ENCODE data around the gene LRRC23.

DNA sequence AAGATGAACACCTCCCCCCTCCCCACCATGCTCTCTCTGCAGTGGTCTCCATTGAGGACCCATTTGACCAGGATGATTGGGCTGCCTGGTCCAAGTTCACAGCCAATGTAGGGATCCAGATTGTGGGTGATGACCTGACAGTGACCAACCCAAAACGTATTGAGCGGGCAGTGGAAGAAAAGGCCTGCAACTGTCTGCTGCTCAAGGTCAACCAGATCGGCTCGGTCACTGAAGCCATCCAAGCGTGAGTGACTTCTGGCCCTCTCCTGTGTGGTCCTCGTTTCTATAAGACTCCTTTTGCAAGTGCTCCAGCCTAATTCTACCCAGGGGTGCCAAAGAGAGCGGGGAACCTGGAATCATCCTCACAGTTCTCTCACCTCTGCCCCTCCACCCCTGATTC lies 16.9 kb downstream of the LRRC23 start:
- TF ChIP-seq, protein P1, sequence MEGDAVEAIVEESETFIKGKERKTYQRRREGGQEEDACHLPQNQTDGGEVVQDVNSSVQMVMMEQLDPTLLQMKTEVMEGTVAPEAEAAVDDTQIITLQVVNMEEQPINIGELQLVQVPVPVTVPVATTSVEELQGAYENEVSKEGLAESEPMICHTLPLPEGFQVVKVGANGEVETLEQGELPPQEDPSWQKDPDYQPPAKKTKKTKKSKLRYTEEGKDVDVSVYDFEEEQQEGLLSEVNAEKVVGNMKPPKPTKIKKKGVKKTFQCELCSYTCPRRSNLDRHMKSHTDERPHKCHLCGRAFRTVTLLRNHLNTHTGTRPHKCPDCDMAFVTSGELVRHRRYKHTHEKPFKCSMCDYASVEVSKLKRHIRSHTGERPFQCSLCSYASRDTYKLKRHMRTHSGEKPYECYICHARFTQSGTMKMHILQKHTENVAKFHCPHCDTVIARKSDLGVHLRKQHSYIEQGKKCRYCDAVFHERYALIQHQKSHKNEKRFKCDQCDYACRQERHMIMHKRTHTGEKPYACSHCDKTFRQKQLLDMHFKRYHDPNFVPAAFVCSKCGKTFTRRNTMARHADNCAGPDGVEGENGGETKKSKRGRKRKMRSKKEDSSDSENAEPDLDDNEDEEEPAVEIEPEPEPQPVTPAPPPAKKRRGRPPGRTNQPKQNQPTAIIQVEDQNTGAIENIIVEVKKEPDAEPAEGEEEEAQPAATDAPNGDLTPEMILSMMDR (IDR thresholded peaks at IDR 0.05; ENCODE audit: insufficient read depth, low read length): no peak
- TF ChIP-seq POLR2AphosphoS5 (IDR thresholded peaks at IDR 0.05; ENCODE audit: low read depth): no peak
- no peak for TF ChIP-seq GABPA (IDR thresholded peaks at IDR 0.05; ENCODE audit: low read depth)
- TF ChIP-seq, protein P2, sequence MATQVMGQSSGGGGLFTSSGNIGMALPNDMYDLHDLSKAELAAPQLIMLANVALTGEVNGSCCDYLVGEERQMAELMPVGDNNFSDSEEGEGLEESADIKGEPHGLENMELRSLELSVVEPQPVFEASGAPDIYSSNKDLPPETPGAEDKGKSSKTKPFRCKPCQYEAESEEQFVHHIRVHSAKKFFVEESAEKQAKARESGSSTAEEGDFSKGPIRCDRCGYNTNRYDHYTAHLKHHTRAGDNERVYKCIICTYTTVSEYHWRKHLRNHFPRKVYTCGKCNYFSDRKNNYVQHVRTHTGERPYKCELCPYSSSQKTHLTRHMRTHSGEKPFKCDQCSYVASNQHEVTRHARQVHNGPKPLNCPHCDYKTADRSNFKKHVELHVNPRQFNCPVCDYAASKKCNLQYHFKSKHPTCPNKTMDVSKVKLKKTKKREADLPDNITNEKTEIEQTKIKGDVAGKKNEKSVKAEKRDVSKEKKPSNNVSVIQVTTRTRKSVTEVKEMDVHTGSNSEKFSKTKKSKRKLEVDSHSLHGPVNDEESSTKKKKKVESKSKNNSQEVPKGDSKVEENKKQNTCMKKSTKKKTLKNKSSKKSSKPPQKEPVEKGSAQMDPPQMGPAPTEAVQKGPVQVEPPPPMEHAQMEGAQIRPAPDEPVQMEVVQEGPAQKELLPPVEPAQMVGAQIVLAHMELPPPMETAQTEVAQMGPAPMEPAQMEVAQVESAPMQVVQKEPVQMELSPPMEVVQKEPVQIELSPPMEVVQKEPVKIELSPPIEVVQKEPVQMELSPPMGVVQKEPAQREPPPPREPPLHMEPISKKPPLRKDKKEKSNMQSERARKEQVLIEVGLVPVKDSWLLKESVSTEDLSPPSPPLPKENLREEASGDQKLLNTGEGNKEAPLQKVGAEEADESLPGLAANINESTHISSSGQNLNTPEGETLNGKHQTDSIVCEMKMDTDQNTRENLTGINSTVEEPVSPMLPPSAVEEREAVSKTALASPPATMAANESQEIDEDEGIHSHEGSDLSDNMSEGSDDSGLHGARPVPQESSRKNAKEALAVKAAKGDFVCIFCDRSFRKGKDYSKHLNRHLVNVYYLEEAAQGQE (IDR thresholded peaks at IDR 0.05; ENCODE audit: insufficient replicate concordance, low read depth): no peak
